GOT3 (cell line): ENCODE data around the gene EIPR1.
"Not testable (repeated sequence)": the region's sequence is repeated elsewhere in the genome, so short reads cannot be mapped to it uniquely, and the experiment has no call there.

Experiments
- DNase-seq: peaks from one replicate; lab custom pipeline; 2025; ENCODE audit warnings: mixed read lengths; lab: John Stamatoyannopoulos, UW

EIPR1 gene

GRCh38 chr2:3211256-3212060 lies 166.2 kb downstream of the EIPR1 start:
- no peak for DNase-seq

- DNase-seq, result no peak
Measured at GRCh38 chr2:3210257-3210656, 167.4 kb downstream of the EIPR1 start.

- DNase-seq, result no peak
Measured at GRCh38 chr2:3209258-3209657, 168.4 kb downstream of the EIPR1 start.

GRCh38 chr2:3208591-3208990 lies 169.0 kb downstream of the EIPR1 start:
- DNase-seq, result no peak

- DNase-seq, result no peak
Measured at GRCh38 chr2:3208179-3208578, 169.4 kb downstream of the EIPR1 start.

GRCh38 chr2:3207091-3207491 lies 170.5 kb downstream of the EIPR1 start:
- DNase-seq, result no peak

- no peak for DNase-seq
Measured at GRCh38 chr2:3205845-3206244, 171.8 kb downstream of the EIPR1 start.

- no peak for DNase-seq
Measured at GRCh38 chr2:3204031-3204821, 173.4 kb downstream of the EIPR1 start.

GRCh38 chr2:3203497-3204019 lies 174.1 kb downstream of the EIPR1 start:
- no peak for DNase-seq

GRCh38 chr2:3202926-3203325 lies 174.7 kb downstream of the EIPR1 start:
- DNase-seq, result no peak

GRCh38 chr2:3201281-3201680 lies 176.3 kb downstream of the EIPR1 start:
- no peak for DNase-seq

- no peak for DNase-seq
Measured at GRCh38 chr2:3200420-3200939, 177.1 kb downstream of the EIPR1 start.

GRCh38 chr2:3199627-3200345 lies 177.8 kb downstream of the EIPR1 start:
- no peak for DNase-seq

- not testable (repeated sequence) for DNase-seq
Measured at GRCh38 chr2:3198671-3199192, 178.9 kb downstream of the EIPR1 start.

GRCh38 chr2:3198119-3198518 lies 179.5 kb downstream of the EIPR1 start:
- DNase-seq, result no peak

- no peak for DNase-seq
Measured at GRCh38 chr2:3197308-3197707, 180.3 kb downstream of the EIPR1 start.

GRCh38 chr2:3196716-3197115 lies 180.9 kb downstream of the EIPR1 start:
- no peak for DNase-seq

GRCh38 chr2:3195641-3196476 lies 181.8 kb downstream of the EIPR1 start:
- DNase-seq, result no peak

GRCh38 chr2:3194828-3195227 lies 182.8 kb downstream of the EIPR1 start:
- no peak for DNase-seq

- no peak for DNase-seq
Measured at GRCh38 chr2:3193443-3194330, 183.9 kb downstream of the EIPR1 start.
